ENCODE measurements around the gene SPAG17. TPM values are rescaled to one million over a fixed set of nuclear protein-coding genes. Genes with fewer than 3 reads are reported as not detected.

Gene SPAG17
- total and polyA plus RNA-seq, 2 of the 13 experiments (the other 11 are each of a cell fraction or from before 2014, with no cell fraction given), result not detected

- TF ChIP-seq ZFP41 (CRISPR knock-in tag; IDR thresholded peaks at IDR 0.05; ENCODE audit: borderline replicate concordance) (0 out of 2 replicates have a peak, but pooled peaks have one; percentile 71), MTERF4 (CRISPR knock-in tag; IDR thresholded peaks at IDR 0.05) (0 out of 2 replicates have a peak, but pooled peaks have one; percentile 35), ZNF224 (CRISPR knock-in tag; IDR thresholded peaks at IDR 0.05) (0 out of 2 replicates have a peak, but pooled peaks have one; percentile 28), HNF4A (CRISPR knock-in tag; IDR thresholded peaks at IDR 0.05) (peak; percentile 17; the same call in 1 of the 2 replicates), ZNF407 (CRISPR knock-in tag; IDR thresholded peaks at IDR 0.05; ENCODE audit: not compliant biosample characterization) (no peak), ZFX (CRISPR knock-in tag; IDR thresholded peaks at IDR 0.05; ENCODE audit: low read depth) (peak; percentile 85), ZSCAN22 (CRISPR knock-in tag; IDR thresholded peaks at IDR 0.05) (no peak), ZNF280D (CRISPR knock-in tag; IDR thresholded peaks at IDR 0.05) (0 out of 2 replicates have a peak, but pooled peaks have one; percentile 29), ZNF18 (CRISPR knock-in tag; IDR thresholded peaks at IDR 0.05; ENCODE audit: insufficient replicate concordance) (no peak), ZNF44 (CRISPR knock-in tag; IDR thresholded peaks at IDR 0.05) (peak; percentile 40; the same call in 1 of the 2 replicates), ARNT2 (CRISPR knock-in tag; IDR thresholded peaks at IDR 0.05; ENCODE audit: low read depth) (no peak; the same call in none of the 2 replicates)
Measured at GRCh38 chr1:117929343-117930172, 255.5 kb downstream of the SPAG17 start, which contains the start of the genes GDAP2 and WDR3 (continued).
